HG03196 (cell line): Measurements from ENCODE around the gene BCL2L14.
"Not testable (repeated sequence)": the region's sequence is repeated elsewhere in the genome, so short reads cannot be mapped to it uniquely, and the experiment has no call there.

Experiments used
- ATAC-seq: cut with Tn5 transposase; IDR thresholded peaks from one replicate; pipeline ENCODE4 v1.9.1; 2021; ENCODE audit not compliant: unreplicated experiment

BCL2L14 gene

GRCh38 chr12:12099102-12099501 lies 28.4 kb downstream of the BCL2L14 start:
- ATAC-seq, result no peak

GRCh38 chr12:12107678-12108077 lies 36.9 kb downstream of the BCL2L14 start:
- ATAC-seq, result no peak

GRCh38 chr12:12108441-12109058 lies 37.8 kb downstream of the BCL2L14 start:
- no peak for ATAC-seq

DNA sequence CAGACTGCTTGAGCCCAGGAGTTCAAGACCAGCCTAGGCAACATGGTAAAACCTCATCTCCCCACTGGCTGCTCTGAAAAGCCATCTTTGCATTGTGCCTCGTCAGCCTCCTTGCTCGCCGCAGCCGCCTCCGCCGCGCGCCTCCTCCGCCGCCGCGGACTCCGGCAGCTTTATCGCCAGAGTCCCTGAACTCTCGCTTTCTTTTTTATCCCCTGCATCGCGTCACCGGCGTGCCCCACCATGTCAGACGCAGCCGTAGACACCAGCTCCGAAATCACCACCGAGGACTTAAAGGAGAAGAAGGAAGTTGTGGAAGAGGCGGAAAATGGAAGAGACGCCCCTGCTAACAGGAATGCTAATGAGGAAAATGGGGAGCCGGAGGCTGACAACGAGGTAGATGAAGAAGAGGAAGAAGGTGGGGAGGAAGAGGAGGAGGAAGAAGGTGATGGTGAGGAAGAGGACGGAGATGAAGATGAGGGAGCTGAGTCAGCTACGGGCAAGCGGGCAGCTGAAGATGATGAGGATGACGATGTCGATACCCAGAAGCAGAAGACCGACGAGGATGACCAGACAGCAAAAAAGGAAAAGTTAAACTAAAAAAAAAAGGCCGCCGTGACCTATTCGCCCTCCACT lies 40.3 kb downstream of the BCL2L14 start:
- not testable (repeated sequence) for ATAC-seq

- ATAC-seq, result no peak
These were observed 44.8 kb downstream of the BCL2L14 start for GRCh38 chr12:12115514-12115913.

DNA sequence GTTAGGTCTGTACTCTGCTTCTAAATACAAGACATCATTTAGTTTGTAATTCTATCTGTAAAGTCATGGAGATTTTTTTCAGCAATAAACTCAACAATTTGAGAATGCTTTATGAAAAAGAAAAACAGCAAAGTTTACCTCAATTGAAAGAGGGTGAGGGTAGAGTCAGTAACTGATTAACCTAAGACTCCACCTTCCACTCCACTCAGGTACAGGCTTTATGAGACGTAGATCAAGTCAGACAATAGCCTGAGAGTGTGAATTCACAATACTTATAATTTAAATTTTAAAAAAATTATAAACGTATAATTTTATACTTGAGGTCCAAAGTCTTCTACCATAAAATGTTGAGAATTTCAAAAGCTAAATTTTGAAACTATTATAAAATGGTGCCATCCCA lies 45.9 kb downstream of the BCL2L14 start:
- ATAC-seq, result no peak

DNA sequence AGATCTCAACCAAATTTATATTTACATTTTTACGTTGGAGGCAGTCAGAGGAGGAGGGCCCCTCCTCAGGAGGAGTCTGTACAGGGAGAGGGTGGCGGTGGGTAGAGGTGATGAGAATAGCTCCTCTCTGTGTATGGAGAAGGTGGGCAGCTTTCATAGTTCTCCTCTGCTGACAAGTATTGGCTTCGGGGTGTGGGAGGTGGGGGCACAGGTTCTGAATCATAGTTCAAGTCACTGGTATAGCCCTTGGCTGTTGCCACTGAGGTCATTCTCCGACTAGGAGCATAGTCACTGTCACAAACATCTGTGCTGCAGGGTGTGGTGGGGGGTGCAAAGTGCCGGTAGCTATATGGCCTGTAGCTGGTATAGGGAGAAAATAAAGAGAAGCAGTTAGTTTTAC lies 50.3 kb downstream of the BCL2L14 start:
- ATAC-seq, result no peak

- no peak for ATAC-seq
These were observed 52.4 kb downstream of the BCL2L14 start for GRCh38 chr12:12123036-12123604.

GRCh38 chr12:12126551-12126950 lies 55.8 kb downstream of the BCL2L14 start:
- no peak for ATAC-seq

DNA sequence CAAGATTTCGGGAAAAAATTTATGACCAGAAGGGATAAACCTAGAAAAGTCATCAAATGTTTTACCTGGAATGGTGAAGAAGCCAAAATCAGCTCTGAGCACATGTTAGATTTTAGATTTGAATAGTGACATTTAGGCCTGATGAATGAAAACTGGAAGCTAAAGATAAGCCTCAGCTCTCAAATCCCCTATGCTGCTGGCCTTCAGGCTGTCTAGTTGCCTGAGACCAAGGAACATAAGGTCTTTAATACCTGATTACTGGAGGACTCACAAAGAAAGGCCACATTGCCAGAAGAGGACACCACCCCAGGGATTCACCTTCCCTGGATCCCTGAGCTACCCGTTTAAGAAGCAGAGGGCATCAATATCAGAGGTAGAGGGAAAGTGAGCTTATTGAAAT lies 56.6 kb downstream of the BCL2L14 start:
- ATAC-seq, result no peak

- ATAC-seq, result no peak
These were observed 57.9 kb downstream of the BCL2L14 start for GRCh38 chr12:12128670-12129069.

GRCh38 chr12:12133259-12133658 lies 62.5 kb downstream of the BCL2L14 start:
- no peak for ATAC-seq

- ATAC-seq, result no peak
These were observed 63.0 kb downstream of the BCL2L14 start for GRCh38 chr12:12133785-12134184.

DNA sequence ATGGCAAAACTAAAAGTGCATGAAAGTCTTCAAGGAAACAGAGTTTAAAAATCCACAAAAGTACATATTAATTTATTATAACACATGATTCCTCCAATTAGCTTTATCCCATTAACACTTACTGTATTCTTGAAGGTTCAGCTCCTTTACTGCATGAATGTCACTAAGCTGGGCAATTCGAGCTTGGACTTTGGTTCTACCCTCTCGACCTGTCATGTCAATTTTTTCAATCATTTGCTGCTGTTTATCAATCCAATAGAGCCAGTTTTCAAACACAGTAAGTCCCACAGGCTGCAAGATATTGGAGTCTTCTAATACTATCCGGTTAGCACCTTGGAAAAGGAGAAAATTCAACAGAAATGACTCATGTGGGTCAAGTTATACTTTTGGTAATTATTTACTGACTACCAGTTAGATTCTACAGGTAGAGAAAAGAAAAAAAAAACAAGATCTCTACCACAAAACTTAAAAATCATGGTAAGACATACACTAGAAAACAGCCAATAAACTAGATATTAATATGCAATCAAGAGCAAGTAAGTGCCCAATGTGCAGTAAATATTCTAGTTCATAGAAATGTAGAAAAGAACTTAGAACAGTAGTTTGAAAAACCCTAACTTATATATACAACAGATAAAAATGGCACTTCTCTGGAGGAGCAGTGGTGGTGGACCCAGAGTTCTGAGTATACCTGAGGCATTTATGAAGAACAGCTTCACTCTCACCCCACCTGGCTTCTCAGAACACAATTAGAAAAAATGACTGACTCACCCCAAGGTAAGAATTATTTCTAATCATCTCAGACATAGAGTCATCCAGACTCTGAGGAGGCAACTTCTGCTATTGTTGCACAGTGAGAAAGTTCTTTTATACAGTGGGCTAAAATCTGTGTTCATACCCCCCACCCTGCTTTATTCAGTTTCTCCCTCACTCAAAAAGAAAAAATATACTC lies 67.7 kb downstream of the BCL2L14 start:
- no peak for ATAC-seq

GRCh38 chr12:12141000-12141399 lies 70.3 kb downstream of the BCL2L14 start:
- no peak for ATAC-seq

DNA sequence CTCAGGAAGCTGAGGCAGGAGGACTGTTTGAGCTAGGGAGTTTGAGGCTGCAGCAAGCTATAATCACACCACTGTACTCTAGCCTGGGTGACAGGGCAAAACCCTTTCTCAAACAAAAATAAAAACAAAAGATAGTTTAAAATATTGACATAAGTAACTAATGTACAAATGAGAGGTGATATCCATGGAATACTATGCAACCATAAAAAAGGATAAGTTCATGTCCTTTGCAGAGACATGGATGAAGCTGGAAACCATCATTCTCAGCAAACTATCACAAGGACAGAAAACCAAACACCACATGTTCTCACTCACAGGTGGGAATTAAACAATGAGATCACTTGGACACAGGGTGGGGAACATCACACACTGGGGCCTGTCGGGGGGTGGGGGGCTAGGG lies 73.8 kb downstream of the BCL2L14 start:
- ATAC-seq, result not testable (repeated sequence)

- ATAC-seq, result no peak
These were observed 76.4 kb downstream of the BCL2L14 start for GRCh38 chr12:12147111-12147510.
